ENCODE data around the gene PLEKHF1.
A peak's percentile ranks its signal among the peaks of the same experiment; 100 is the strongest.

The PLEKHF1 gene

DNA sequence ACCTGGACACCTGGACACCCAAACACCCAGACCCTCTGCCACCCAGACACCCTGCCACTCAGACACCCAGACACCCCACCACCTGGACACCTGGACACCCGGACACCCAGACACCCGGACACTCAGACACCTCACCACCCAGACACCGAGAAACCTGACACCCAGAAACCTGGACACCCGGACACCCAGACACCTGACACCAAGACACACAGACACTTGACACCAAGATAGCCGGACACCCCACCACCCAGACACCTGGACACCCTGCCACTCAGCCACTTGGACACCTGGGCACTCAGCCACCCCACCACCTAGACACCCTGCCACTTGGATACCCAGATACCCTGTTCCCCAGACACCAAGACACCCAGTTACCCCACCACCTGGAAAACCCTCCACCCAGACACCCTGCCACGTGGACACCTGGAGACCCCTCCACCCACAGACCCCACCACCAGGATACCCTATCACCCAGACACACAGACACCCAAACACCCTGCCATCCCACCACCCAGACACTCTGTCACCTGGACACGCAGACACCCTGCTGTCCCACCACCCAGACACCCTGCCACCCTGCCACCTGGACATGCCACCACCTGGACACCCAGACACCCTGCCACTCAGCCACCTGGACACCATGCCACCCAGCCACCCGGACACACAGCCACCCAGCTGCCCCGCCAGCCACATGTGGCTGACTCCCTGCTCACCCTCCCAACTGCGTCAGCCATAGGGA lies 32.4 kb downstream of the PLEKHF1 start:
- H3K4me1 ChIP-seq (ENCODE audit: control insufficient read depth in 5 of 5, insufficient read depth in 5 of 5, low read length in 5 of 5): peaks cover 3 to 19% (median 10%) of the 10 kb centered on the region in 5 donors
- H3K4me3 ChIP-seq (ENCODE audit: low read depth in 1 of 5, low read length in 5 of 5): no peak overlapping the region
- no peak overlapping the region for H3K9ac ChIP-seq (ENCODE audit: low read length in 5 of 5)
- H3K27me3 ChIP-seq (ENCODE audit: control insufficient read depth in 5 of 5, insufficient read depth in 4 of 5, low read length in 5 of 5): no peaks in the 10 kb centered on the region
- H3K27ac ChIP-seq (ENCODE audit: low read depth, low read length): peak overlapping the region; percentile 37
- no peaks in the 10 kb centered on the region for H3K9me3 ChIP-seq (ENCODE audit: control insufficient read depth in 5 of 5, low read length in 5 of 5)
- H3K36me3 ChIP-seq (ENCODE audit: control insufficient read depth in 5 of 5, insufficient read depth in 5 of 5, low read length in 5 of 5): peaks cover 6 to 19% (median 13%) of the 10 kb centered on the region in 5 donors

DNA sequence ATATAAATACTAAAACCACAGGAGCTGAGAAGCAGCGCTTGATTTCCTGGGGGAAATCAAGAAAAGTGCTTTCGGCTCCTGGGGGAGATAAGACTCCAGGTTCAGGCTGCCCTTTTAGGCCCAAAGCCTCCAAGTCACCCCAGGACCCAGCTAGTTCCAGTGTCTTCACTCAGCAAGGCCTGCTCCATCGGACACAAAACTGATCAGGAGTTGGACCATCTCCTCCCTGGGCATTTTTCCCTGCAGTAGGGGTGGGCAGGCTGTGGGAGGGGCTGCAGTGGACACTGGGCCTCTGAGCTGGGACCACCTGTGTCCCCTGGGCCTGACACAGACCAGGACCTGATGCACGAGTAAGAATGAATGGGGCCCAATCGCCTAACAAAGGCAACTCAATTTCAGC lies 34.6 kb downstream of the PLEKHF1 start:
- H3K9ac ChIP-seq (ENCODE audit: low read length in 5 of 5): peak overlapping the region in 1 of 5 donors; percentile 7

DNA sequence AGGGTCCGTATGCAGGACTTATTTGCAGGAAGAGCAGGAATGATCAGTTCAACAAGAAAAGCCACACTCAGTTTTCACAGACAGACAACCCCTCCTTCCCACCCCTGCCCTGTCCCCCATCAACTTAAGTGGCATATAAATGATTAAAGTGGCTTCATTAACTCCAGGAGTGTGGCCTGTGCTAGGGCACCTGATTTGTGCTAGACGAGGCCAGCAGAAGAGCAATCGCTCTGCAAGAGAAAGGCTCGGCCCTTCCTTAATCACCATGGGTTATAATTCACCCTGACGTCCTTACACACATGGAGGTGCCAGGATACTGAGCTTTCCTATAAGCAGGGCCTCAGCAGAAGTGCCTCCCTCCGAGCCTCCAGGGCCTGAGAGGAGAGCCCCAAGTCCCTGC lies 35.2 kb downstream of the PLEKHF1 start:
- no peaks in the 10 kb centered on the region for H3K27me3 ChIP-seq (ENCODE audit: control insufficient read depth in 5 of 5, insufficient read depth in 4 of 5, low read length in 5 of 5)
- H3K9ac ChIP-seq (ENCODE audit: low read length in 5 of 5): no peak overlapping the region
- H3K9me3 ChIP-seq (ENCODE audit: control insufficient read depth in 5 of 5, low read length in 5 of 5): no peaks in the 10 kb centered on the region
- H3K4me3 ChIP-seq (ENCODE audit: low read depth in 1 of 5, low read length in 5 of 5): no peak overlapping the region
- peaks cover 2 to 31% (median 15%) of the 10 kb centered on the region in 5 donors for H3K4me1 ChIP-seq (ENCODE audit: control insufficient read depth in 5 of 5, insufficient read depth in 5 of 5, low read length in 5 of 5)
- peak overlapping the region; percentile 65 for H3K27ac ChIP-seq (ENCODE audit: low read depth, low read length)
- peaks cover 6 to 34% (median 27%) of the 10 kb centered on the region in 5 donors for H3K36me3 ChIP-seq (ENCODE audit: control insufficient read depth in 5 of 5, insufficient read depth in 5 of 5, low read length in 5 of 5)

More for the DNA sequence above, 34.6 kb downstream of the PLEKHF1 start:
- H3K4me1 ChIP-seq (ENCODE audit: control insufficient read depth in 5 of 5, insufficient read depth in 5 of 5, low read length in 5 of 5): peaks cover 0 to 25% (median 14%) of the 10 kb centered on the region in 5 donors
- H3K27ac ChIP-seq (ENCODE audit: low read depth, low read length): peak overlapping the region; percentile 65
- no peak overlapping the region for H3K4me3 ChIP-seq (ENCODE audit: low read depth in 1 of 5, low read length in 5 of 5)
- no peaks in the 10 kb centered on the region for H3K9me3 ChIP-seq (ENCODE audit: control insufficient read depth in 5 of 5, low read length in 5 of 5)
- peaks cover 6 to 31% (median 24%) of the 10 kb centered on the region in 5 donors for H3K36me3 ChIP-seq (ENCODE audit: control insufficient read depth in 5 of 5, insufficient read depth in 5 of 5, low read length in 5 of 5)
- H3K27me3 ChIP-seq (ENCODE audit: control insufficient read depth in 5 of 5, insufficient read depth in 4 of 5, low read length in 5 of 5): no peaks in the 10 kb centered on the region

DNA sequence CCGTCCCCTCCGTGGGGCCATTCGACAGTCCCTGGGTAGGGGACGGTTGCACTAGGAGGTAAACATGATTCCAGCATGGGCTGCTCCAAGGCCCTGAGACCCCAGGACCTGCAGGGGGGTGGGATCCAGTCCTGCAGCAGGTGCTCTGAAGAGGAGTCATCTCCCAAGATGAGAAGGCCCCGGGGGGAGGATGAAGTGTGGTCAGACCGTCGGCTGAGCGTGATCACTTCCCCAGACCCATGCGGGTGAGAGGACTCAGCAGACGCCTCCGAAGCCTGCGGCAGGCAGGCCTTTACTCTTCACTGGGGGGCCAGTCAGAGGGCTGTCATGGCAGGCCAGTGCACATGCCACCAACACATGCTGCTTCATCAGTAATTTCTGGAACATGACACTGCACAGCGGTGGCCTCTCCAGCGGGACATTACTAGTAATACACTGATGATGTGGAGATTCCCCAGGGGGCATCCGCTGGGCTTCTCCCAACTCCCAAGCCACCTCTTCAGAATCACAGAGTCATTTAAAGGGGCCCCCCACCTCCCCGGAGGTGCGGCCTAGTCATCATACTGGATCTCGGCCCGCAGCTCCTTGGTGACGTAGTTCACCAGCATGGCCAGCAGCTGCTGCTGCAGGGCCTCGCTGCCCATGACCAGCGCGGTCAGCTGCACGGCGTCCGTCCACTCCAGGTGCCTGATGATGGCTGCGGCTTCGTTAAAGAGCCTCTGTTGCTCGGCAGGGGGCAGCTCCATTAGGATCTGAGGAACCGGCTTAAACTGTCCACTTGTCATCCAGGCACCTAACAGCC lies 37.1 kb downstream of the PLEKHF1 start:
- H3K4me3 ChIP-seq (ENCODE audit: low read depth in 1 of 5, low read length in 5 of 5): no peak overlapping the region
- H3K9ac ChIP-seq (ENCODE audit: low read length in 5 of 5): no peak overlapping the region
- H3K9me3 ChIP-seq (ENCODE audit: control insufficient read depth in 5 of 5, low read length in 5 of 5): no peaks in the 10 kb centered on the region
- peaks cover 3 to 48% (median 33%) of the 10 kb centered on the region in 5 donors for H3K4me1 ChIP-seq (ENCODE audit: control insufficient read depth in 5 of 5, insufficient read depth in 5 of 5, low read length in 5 of 5)
- H3K27me3 ChIP-seq (ENCODE audit: control insufficient read depth in 5 of 5, insufficient read depth in 4 of 5, low read length in 5 of 5): no peaks in the 10 kb centered on the region
- H3K36me3 ChIP-seq (ENCODE audit: control insufficient read depth in 5 of 5, insufficient read depth in 5 of 5, low read length in 5 of 5): peaks cover 6 to 47% (median 31%) of the 10 kb centered on the region in 5 donors
- H3K27ac ChIP-seq (ENCODE audit: low read depth, low read length): peak overlapping the region; percentile 54

DNA sequence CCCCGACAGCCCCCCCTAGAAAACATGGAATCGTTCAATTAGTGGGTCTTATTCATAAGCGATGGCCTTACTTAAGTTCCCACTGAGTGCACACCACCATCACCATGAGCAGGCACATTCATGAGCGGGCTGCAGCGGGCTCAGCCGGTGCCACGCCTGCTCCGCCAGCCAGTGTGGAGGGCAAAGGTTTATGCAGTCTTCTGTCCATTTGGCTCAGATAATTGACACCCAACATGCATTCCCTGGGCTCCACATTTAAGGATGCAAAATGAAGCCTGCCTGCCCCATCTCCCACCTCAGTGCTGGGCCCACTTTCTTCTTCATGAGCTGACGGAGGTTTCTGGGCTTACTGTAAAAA lies 37.7 kb downstream of the PLEKHF1 start:
- Histone ChIP-seq H3K9me3 (ENCODE audit: control insufficient read depth in 5 of 5, low read length in 5 of 5) (no peaks in the 10 kb centered on the region), H3K4me3 (ENCODE audit: low read depth in 1 of 5, low read length in 5 of 5) (no peak overlapping the region), H3K36me3 (ENCODE audit: control insufficient read depth in 5 of 5, insufficient read depth in 5 of 5, low read length in 5 of 5) (peaks cover 6 to 50% (median 31%) of the 10 kb centered on the region in 5 donors), H3K27me3 (ENCODE audit: control insufficient read depth in 5 of 5, insufficient read depth in 4 of 5, low read length in 5 of 5) (no peaks in the 10 kb centered on the region), H3K4me1 (ENCODE audit: control insufficient read depth in 5 of 5, insufficient read depth in 5 of 5, low read length in 5 of 5) (peaks cover 3 to 53% (median 35%) of the 10 kb centered on the region in 5 donors), H3K9ac (ENCODE audit: low read length in 5 of 5) (no peak overlapping the region), H3K27ac (ENCODE audit: low read depth, low read length) (peak overlapping the region; percentile 54)

DNA sequence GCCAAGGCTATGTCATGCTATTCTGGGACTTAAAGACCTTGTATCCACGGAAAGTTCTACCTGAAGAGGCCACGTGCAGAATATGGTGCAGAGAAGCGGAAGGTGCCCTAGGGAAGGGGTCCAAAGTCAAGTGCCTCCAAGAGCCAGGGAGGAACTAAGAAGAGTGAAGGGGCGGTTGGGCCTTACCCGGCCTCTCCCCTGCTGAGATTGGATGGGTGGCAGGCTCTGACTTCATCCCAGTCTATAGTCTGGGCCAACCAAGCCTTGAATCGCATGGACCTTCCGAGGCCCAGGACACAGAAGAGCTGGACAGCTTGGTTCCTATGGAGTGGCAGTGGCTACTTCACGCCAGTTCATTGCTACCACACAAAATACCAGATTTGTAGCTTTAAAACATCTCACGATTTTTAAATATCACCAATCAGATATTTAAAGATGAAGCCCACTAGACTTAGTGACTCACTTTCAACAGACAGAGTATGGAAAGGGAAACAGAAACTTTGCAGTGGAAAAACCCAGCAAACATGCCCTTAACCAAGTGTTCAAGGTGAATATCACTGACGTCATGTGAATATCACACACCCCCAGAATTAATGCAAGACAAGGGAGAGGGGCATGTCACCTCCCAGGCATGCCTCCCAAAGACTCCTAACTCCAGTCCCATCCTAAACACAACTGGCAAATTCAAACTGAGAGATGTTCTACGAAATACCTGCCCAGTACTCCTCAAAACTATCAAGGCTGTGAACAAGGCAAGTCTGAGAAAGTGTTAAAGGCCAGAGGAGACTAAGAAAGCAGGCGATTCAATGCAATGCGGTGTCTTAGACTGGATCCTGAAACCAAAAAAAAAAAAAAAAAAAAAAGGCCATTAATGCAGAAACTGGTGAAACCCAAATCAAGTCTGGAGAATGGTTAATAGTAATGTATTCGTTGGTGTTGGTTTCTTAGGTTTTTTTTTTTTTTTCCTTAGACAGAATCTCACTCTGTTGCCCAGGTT lies 39.6 kb downstream of the PLEKHF1 start:
- H3K36me3 ChIP-seq (ENCODE audit: control insufficient read depth in 5 of 5, insufficient read depth in 5 of 5, low read length in 5 of 5): peaks cover 6 to 54% (median 33%) of the 10 kb centered on the region in 5 donors
- peak overlapping the region in 1 of 5 donors; percentile 95 for H3K9ac ChIP-seq (ENCODE audit: low read length in 5 of 5)

DNA sequence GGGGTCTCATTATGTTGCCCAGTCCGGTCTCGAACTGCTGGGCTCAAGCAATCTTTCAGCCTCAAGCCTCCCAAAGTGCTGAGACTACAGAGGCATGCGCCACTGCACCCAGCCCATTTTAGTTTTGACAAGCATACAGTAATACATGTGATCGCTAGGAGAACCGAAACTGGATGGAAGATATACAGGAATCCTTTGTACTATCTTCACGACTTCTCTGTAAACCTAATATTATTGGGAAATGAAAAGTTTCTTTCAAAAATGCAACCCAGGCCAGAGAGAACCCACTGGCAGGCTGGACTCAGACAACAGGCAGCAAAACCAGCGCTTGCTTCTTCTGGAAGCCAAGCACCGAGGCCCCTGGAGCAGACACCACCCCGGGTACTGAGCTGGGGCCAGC lies 40.4 kb downstream of the PLEKHF1 start:
- peaks cover 7 to 80% (median 61%) of the 10 kb centered on the region in 5 donors for H3K4me1 ChIP-seq (ENCODE audit: control insufficient read depth in 5 of 5, insufficient read depth in 5 of 5, low read length in 5 of 5)
- H3K9ac ChIP-seq (ENCODE audit: low read length in 5 of 5): peak overlapping the region in 4 of 5 donors; percentile 11 to 95 (median 68)
- peak overlapping the region; percentile 99 for H3K27ac ChIP-seq (ENCODE audit: low read depth, low read length)
- peaks cover 6 to 54% (median 33%) of the 10 kb centered on the region in 5 donors for H3K36me3 ChIP-seq (ENCODE audit: control insufficient read depth in 5 of 5, insufficient read depth in 5 of 5, low read length in 5 of 5)
- peak overlapping the region; percentile 54 to 69 (median 61) for H3K4me3 ChIP-seq (ENCODE audit: low read depth in 1 of 5, low read length in 5 of 5)
- H3K9me3 ChIP-seq (ENCODE audit: control insufficient read depth in 5 of 5, low read length in 5 of 5): no peaks in the 10 kb centered on the region
- no peaks in the 10 kb centered on the region for H3K27me3 ChIP-seq (ENCODE audit: control insufficient read depth in 5 of 5, insufficient read depth in 4 of 5, low read length in 5 of 5)

More for the DNA sequence above, 39.6 kb downstream of the PLEKHF1 start:
- H3K27me3 ChIP-seq (ENCODE audit: control insufficient read depth in 5 of 5, insufficient read depth in 4 of 5, low read length in 5 of 5): no peaks in the 10 kb centered on the region
- H3K4me3 ChIP-seq (ENCODE audit: low read depth in 1 of 5, low read length in 5 of 5): peak overlapping the region in 3 of 5 donors; percentile 27 to 69 (median 60)
- peak overlapping the region; percentile 99 for H3K27ac ChIP-seq (ENCODE audit: low read depth, low read length)
- H3K4me1 ChIP-seq (ENCODE audit: control insufficient read depth in 5 of 5, insufficient read depth in 5 of 5, low read length in 5 of 5): peaks cover 7 to 72% (median 54%) of the 10 kb centered on the region in 5 donors
- H3K9me3 ChIP-seq (ENCODE audit: control insufficient read depth in 5 of 5, low read length in 5 of 5): no peaks in the 10 kb centered on the region

DNA sequence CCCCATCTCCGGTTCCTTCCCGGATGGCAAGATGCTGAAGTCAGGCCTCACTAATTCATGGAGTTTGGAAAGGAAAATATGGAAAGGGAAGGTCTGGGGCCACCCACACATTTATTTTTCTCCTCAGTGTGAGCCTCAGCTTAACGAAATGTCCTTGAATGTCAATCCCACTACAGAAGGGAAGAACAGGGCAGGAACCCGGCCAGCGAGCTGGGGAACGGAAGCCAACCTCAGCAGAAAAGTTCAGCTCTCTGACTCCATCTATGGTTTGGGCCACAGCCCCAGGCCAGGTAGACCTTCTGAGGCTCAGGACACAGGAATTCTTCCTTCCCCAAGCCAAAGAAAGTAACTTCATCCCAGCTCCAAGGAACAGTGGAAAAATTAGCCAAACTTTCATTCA lies 41.4 kb downstream of the PLEKHF1 start:
- H3K27ac ChIP-seq (ENCODE audit: low read depth, low read length): peak overlapping the region; percentile 99
- no peaks in the 10 kb centered on the region for H3K27me3 ChIP-seq (ENCODE audit: control insufficient read depth in 5 of 5, insufficient read depth in 4 of 5, low read length in 5 of 5)
- peak overlapping the region; percentile 59 to 97 (median 77) for H3K9ac ChIP-seq (ENCODE audit: low read length in 5 of 5)
- H3K4me3 ChIP-seq (ENCODE audit: low read depth in 1 of 5, low read length in 5 of 5): peak overlapping the region; percentile 54 to 69 (median 61)
- peaks cover 7 to 85% (median 65%) of the 10 kb centered on the region in 5 donors for H3K4me1 ChIP-seq (ENCODE audit: control insufficient read depth in 5 of 5, insufficient read depth in 5 of 5, low read length in 5 of 5)
- H3K9me3 ChIP-seq (ENCODE audit: control insufficient read depth in 5 of 5, low read length in 5 of 5): no peaks in the 10 kb centered on the region
- H3K36me3 ChIP-seq (ENCODE audit: control insufficient read depth in 5 of 5, insufficient read depth in 5 of 5, low read length in 5 of 5): peaks cover 2 to 46% (median 31%) of the 10 kb centered on the region in 5 donors
